WERI-Rb-1 (cell line): ENCODE measurements around the gene CD81.

ENCODE experiments used
- DNase-seq: peaks from one replicate; pipeline ENCODE4 v3.0.0-alpha.2; 2020
- H3K27ac ChIP-seq: fragments of 250-450 bp; sonication (Bioruptor Pico); 2 replicates; pipeline ENCODE4 v1.5.1; 2020; ENCODE audit warnings: mild to moderate bottlenecking, moderate library complexity
- H3K27me3 ChIP-seq: fragments of 250-450 bp; sonication (Bioruptor Pico); 2 replicates; pipeline ENCODE4 v1.5.1; 2021; ENCODE audit warnings: mild to moderate bottlenecking, low read depth, moderate library complexity; ENCODE audit not compliant: insufficient read depth, severe bottlenecking
- H3K36me3 ChIP-seq: fragments of 250-450 bp; sonication (Bioruptor Pico); 2 replicates; pipeline ENCODE4 v1.5.1; 2020; ENCODE audit warnings: mild to moderate bottlenecking, moderate library complexity
- H3K4me3 ChIP-seq: 2 replicates; pipeline ENCODE4 v1.5.1; 2011; ENCODE audit warnings: low read depth, mild to moderate bottlenecking, control low read depth, low read length
- H3K9me3 ChIP-seq: fragments of 250-450 bp; sonication (Bioruptor Pico); 2 replicates; pipeline ENCODE4 v1.5.1; 2021; ENCODE audit warnings: mild to moderate bottlenecking, moderate library complexity; ENCODE audit not compliant: severe bottlenecking
- TF ChIP-seq, protein P1 (sequence below): IDR thresholded peaks from 2 replicates; pipeline ENCODE4 v1.5.1; 2011; ENCODE audit warnings: low read depth, mild to moderate bottlenecking, control low read depth, inconsistent platforms, low read length

The CD81 gene

DNA sequence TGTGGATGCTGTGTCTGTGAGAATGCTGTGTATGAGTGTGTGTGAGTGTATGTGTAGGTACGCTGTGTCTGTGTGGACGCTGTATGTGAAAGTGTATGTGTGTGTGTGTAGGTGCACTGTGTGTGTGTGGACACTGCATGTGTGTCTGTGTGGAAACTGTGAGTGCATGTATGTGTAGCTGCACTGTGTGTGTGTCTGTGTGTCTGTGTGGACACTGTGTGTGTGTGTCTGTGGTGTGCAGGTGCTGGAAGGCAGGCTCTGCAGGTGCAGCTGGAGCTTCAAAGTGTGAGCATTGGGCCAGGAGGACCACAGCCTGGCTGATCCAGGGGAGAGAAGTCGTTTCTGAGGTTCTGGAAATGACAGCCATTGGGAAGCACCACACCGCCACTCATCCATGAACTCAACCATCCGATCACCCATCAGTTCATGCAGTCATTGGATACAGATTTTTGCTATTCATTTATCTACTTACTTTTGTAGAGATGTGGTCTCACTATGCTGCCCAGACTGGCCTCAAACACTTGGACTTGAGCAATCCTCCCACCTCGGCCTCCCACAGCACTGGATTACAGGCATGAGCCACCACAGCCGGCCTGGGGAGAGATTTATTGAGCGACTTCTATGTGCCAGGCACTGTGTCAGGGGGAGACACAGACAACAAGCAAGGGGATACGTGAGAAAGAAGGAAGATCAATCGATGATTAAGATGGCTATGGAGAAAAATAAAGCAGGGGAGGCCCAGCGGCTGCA is 57.6 kb downstream of the CD81 start:
- Histone ChIP-seq H3K4me3 (no peak overlapping the region), H3K27ac (no peak overlapping the region), H3K9me3 (peaks cover under 1% of the 10 kb centered on the region), H3K27me3 (peaks cover 46% of the 10 kb centered on the region), H3K36me3 (no peaks in the 10 kb centered on the region)
- TF ChIP-seq, protein P1, sequence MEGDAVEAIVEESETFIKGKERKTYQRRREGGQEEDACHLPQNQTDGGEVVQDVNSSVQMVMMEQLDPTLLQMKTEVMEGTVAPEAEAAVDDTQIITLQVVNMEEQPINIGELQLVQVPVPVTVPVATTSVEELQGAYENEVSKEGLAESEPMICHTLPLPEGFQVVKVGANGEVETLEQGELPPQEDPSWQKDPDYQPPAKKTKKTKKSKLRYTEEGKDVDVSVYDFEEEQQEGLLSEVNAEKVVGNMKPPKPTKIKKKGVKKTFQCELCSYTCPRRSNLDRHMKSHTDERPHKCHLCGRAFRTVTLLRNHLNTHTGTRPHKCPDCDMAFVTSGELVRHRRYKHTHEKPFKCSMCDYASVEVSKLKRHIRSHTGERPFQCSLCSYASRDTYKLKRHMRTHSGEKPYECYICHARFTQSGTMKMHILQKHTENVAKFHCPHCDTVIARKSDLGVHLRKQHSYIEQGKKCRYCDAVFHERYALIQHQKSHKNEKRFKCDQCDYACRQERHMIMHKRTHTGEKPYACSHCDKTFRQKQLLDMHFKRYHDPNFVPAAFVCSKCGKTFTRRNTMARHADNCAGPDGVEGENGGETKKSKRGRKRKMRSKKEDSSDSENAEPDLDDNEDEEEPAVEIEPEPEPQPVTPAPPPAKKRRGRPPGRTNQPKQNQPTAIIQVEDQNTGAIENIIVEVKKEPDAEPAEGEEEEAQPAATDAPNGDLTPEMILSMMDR: no peak
- DNase-seq: no peak

DNA sequence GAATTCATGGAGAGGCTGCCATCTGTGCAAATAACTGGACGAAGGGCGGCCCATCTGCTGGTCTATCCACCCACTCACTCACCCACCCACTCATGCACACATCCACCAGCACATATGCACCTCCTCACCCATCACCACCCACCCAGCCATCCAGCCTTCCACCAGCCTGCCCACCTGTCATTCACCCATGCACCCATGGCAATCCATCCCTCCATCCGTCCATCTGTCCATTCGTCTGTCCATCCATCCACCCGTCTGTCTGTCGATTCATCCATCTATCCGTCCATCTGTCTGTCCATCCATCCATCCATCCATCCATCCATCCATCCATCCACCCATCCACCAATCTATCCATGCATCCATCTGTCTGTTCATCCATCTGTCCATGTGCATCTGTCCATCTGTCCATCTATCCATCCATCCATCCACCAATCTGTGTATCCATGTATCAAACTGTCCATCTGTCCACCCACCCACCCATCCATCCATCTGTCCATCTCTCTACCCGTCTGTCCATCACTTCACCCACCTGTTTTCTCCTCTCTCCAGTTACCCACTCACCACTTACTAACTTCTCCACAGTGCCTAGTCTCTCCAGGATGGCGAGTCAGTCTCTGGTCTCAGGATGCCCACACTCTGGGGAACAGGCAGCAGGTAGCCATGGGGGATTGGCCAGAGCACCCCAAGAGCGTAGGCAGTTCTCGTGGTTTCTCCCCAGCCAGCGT is 58.3 kb downstream of the CD81 start:
- H3K27me3 ChIP-seq: peaks cover 51% of the 10 kb centered on the region

DNA sequence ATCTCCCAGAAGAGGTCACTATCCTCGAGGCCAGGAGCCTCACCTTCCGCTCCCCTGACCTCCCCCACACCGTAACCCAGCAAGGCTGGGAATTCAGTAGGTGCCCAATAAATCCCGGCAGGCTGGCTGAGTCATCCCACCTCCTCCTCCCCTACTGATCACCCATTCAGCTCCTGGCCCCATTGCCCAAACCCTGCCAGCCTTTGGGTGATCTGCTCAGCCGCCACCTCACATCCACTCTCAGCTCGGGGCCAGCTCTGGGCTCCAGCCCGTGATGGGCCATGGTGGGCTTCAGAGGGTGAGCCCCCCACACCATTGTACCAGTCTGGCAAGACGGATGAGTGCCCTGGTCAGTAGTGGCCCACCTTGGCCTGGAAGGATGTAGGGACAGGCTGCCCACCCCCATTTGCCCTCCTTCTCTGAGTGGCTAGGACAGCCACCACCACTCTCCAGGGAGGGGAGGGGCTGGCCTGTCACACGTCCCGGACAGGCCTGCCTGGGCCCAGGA is 59.0 kb downstream of the CD81 start:
- Histone ChIP-seq H3K27ac (no peak overlapping the region), H3K36me3 (no peaks in the 10 kb centered on the region), H3K9me3 (peaks cover 4% of the 10 kb centered on the region), H3K27me3 (peaks cover 56% of the 10 kb centered on the region), H3K4me3 (no peak overlapping the region)
- TF ChIP-seq, protein P1: no peak
- no peak for DNase-seq

More for the DNA sequence above, 58.3 kb downstream of the CD81 start:
- TF ChIP-seq, protein P1: no peak
- Histone ChIP-seq H3K4me3 (no peak overlapping the region), H3K27ac (no peak overlapping the region), H3K36me3 (no peaks in the 10 kb centered on the region), H3K9me3 (peaks cover 4% of the 10 kb centered on the region)
- DNase-seq: no peak

DNA sequence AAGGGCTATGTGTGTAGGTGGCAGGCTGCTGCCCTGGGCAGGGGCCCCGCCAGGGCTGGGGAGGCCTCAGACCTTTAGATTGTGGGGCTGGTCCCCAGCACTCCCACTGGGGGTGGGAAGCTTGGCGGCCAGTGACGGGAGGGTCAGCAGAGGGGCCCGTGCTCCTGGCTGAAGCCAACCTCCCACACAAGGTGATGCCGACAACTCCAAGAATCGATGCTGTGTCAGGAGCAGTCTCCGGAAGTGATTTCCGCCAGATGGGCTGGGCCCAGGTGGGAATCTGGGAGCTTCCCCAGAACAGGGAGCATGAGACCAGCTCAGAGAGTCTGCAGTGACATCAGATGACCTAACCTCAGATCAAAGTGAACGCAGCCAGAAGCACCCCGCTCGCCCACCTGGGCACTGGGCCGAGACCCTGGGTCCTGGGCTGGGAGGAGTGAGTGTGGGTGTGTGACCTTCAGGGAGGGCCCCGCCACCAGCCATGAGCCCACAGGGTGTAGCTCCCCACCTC is 59.5 kb downstream of the CD81 start:
- DNase-seq: no peak
- TF ChIP-seq, protein P1: no peak
- Histone ChIP-seq H3K27me3 (peaks cover 61% of the 10 kb centered on the region), H3K36me3 (no peaks in the 10 kb centered on the region), H3K9me3 (peaks cover 4% of the 10 kb centered on the region), H3K27ac (no peak overlapping the region), H3K4me3 (no peak overlapping the region)

DNA sequence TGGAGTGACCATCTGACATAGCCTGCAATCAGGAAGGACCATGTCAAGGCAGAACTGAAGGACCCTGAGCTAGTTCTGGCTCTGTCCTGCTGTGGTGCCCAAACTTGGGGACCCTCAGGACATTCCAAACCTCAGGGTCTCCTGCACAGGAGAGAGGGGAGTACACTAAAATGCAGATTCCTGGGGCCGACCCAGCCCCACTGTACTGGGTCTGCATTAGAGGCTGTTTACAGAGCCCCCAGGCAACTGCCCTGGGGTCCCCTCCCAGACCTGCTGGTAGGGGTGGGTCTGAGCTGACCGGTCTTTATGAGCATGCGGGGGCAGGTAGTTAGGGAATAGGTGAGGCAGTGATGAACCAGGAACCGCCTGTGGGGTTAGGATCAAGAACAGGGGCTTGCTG is 60.4 kb downstream of the CD81 start:
- Histone ChIP-seq H3K27me3 (peaks cover 70% of the 10 kb centered on the region), H3K9me3 (peaks cover 4% of the 10 kb centered on the region), H3K36me3 (no peaks in the 10 kb centered on the region), H3K4me3 (no peak overlapping the region), H3K27ac (no peak overlapping the region)
- DNase-seq: no peak
- TF ChIP-seq, protein P1: no peak
